Suppressor macrophage treated with lipopolysaccharide for 1 hour (primary cell): Measurements from ENCODE around the gene GREB1L.

Experiments used
- DNase-seq, 3 donors: peaks; one replicate each; pipeline ENCODE4 v3.0.0-alpha.2; 2020 to 2022

GREB1L gene

GRCh38 chr18:21496277-21496835, 254.3 kb downstream of the GREB1L start:
- DNase-seq = no peak

- no peak for DNase-seq
These were observed 258.0 kb downstream of the GREB1L start for GRCh38 chr18:21499997-21500396.

- no peak for DNase-seq
These were observed 260.6 kb downstream of the GREB1L start for GRCh38 chr18:21502661-21503060.

- DNase-seq = no peak
These were observed 266.1 kb downstream of the GREB1L start for GRCh38 chr18:21507913-21508701.

- DNase-seq = no peak
These were observed 267.0 kb downstream of the GREB1L start for GRCh38 chr18:21509062-21509461.

GRCh38 chr18:21513292-21513691, 271.3 kb downstream of the GREB1L start:
- DNase-seq = no peak

GRCh38 chr18:21513741-21514140, 271.7 kb downstream of the GREB1L start:
- DNase-seq = no peak

- DNase-seq = no peak
These were observed 280.5 kb downstream of the GREB1L start for GRCh38 chr18:21522530-21522929.

- DNase-seq = no peak
These were observed 283.9 kb downstream of the GREB1L start for GRCh38 chr18:21525916-21526315.

GRCh38 chr18:21526463-21526862, 284.4 kb downstream of the GREB1L start:
- DNase-seq = no peak

- no peak for DNase-seq
These were observed 292.3 kb downstream of the GREB1L start for GRCh38 chr18:21534327-21534726.

GRCh38 chr18:21538230-21538629, 296.2 kb downstream of the GREB1L start:
- DNase-seq = no peak

GRCh38 chr18:21546423-21546822, 304.4 kb downstream of the GREB1L start:
- no peak for DNase-seq

- no peak for DNase-seq
These were observed 306.6 kb downstream of the GREB1L start for GRCh38 chr18:21548647-21549046.

GRCh38 chr18:21550510-21550970, 308.5 kb downstream of the GREB1L start:
- no peak for DNase-seq

GRCh38 chr18:21557607-21558253, 315.7 kb downstream of the GREB1L start:
- no peak for DNase-seq

- no peak for DNase-seq
These were observed 317.2 kb downstream of the GREB1L start for GRCh38 chr18:21559195-21559594.

- no peak for DNase-seq
These were observed 329.7 kb downstream of the GREB1L start for GRCh38 chr18:21571772-21572171.
